NCI-H1417 (cell line): ENCODE data around the gene SDC1.
A peak's percentile ranks its signal among the peaks of the same experiment; 100 is the strongest.

Source experiments
- DNase-seq, 3 experiments: peaks; one replicate each; lab custom pipeline; 2025; lab: John Stamatoyannopoulos, UW

The SDC1 gene

GRCh38 chr2:20183373-20183772 is 41.6 kb downstream of the SDC1 start:
- no peak for DNase-seq

- no peak for DNase-seq
These were observed 42.5 kb downstream of the SDC1 start for GRCh38 chr2:20182241-20182931.

- DNase-seq: no peak
These were observed 43.2 kb downstream of the SDC1 start for GRCh38 chr2:20181761-20182160.

- no peak for DNase-seq
These were observed 44.0 kb downstream of the SDC1 start for GRCh38 chr2:20180676-20181648.

GRCh38 chr2:20179755-20180594 is 45.0 kb downstream of the SDC1 start:
- peak in 1 of 3 experiments; percentile 27 for DNase-seq

GRCh38 chr2:20179466-20179754 is 45.5 kb downstream of the SDC1 start:
- no peak for DNase-seq

GRCh38 chr2:20178666-20179465 is 46.1 kb downstream of the SDC1 start:
- no peak for DNase-seq

- peak in 1 of 3 experiments; percentile 49 for DNase-seq
These were observed 46.7 kb downstream of the SDC1 start for GRCh38 chr2:20178249-20178607.

- DNase-seq: no peak
These were observed 47.2 kb downstream of the SDC1 start for GRCh38 chr2:20177556-20178248.

- DNase-seq: no peak
These were observed 48.2 kb downstream of the SDC1 start for GRCh38 chr2:20176760-20177159.

GRCh38 chr2:20175931-20176330 is 49.0 kb downstream of the SDC1 start:
- no peak for DNase-seq

GRCh38 chr2:20175267-20175666 is 49.7 kb downstream of the SDC1 start:
- DNase-seq: no peak

GRCh38 chr2:20174410-20174809 is 50.5 kb downstream of the SDC1 start:
- no peak for DNase-seq

GRCh38 chr2:20173496-20174402 is 51.2 kb downstream of the SDC1 start:
- DNase-seq: no peak

GRCh38 chr2:20173064-20173463 is 51.9 kb downstream of the SDC1 start:
- DNase-seq: no peak

- peak in 1 of 3 experiments; percentile 15 for DNase-seq
These were observed 52.5 kb downstream of the SDC1 start for GRCh38 chr2:20172273-20173055.

GRCh38 chr2:20171445-20171977 is 53.4 kb downstream of the SDC1 start:
- DNase-seq: no peak

GRCh38 chr2:20170704-20171250 is 54.2 kb downstream of the SDC1 start:
- no peak for DNase-seq
